T follicular helper cell (primary cell): ENCODE results near the gene ITIH4.

ENCODE experiments used
- DNase-seq: peaks from one replicate; pipeline ENCODE4 v3.0.0-alpha.2; 2020; ENCODE audit warnings: low read depth

Gene ITIH4

GRCh38 chr3:52831500-52832301 lies 1.2 kb upstream of the ITIH4 start:
- DNase-seq, result no peak

GRCh38 chr3:52829906-52830463 lies 487 bp downstream of the ITIH4 start:
- no peak for DNase-seq

GRCh38 chr3:52829482-52829881 lies 990 bp downstream of the ITIH4 start:
- no peak for DNase-seq

- DNase-seq, result no peak
Measured at GRCh38 chr3:52827866-52828376, 2.6 kb downstream of the ITIH4 start.

- no peak for DNase-seq
Measured at GRCh38 chr3:52827441-52827840, 3.0 kb downstream of the ITIH4 start.

- no peak for DNase-seq
Measured at GRCh38 chr3:52824037-52824436, 6.4 kb downstream of the ITIH4 start.

- no peak for DNase-seq
Measured at GRCh38 chr3:52822363-52822762, 8.1 kb downstream of the ITIH4 start.

- no peak for DNase-seq
Measured at GRCh38 chr3:52820736-52821135, 9.7 kb downstream of the ITIH4 start.

- no peak for DNase-seq
Measured at GRCh38 chr3:52819936-52820335, 10.5 kb downstream of the ITIH4 start.

- no peak for DNase-seq
Measured at GRCh38 chr3:52817860-52818259, 12.6 kb downstream of the ITIH4 start.

- no peak for DNase-seq
Measured at GRCh38 chr3:52817221-52817620, 13.3 kb downstream of the ITIH4 start.

- DNase-seq, result no peak
Measured at GRCh38 chr3:52816654-52817053, 13.8 kb downstream of the ITIH4 start.

- DNase-seq, result no peak
Measured at GRCh38 chr3:52816199-52816598, 14.3 kb downstream of the ITIH4 start.

GRCh38 chr3:52813810-52814209 lies 16.7 kb downstream of the ITIH4 start:
- no peak for DNase-seq

GRCh38 chr3:52811452-52812011 lies 18.9 kb downstream of the ITIH4 start:
- DNase-seq, result no peak

- no peak for DNase-seq
Measured at GRCh38 chr3:52810923-52811322, 19.5 kb downstream of the ITIH4 start.

GRCh38 chr3:52809662-52810377 lies 20.7 kb downstream of the ITIH4 start:
- DNase-seq, result no peak

- DNase-seq, result no peak
Measured at GRCh38 chr3:52809149-52809548, 21.3 kb downstream of the ITIH4 start.

- no peak for DNase-seq
Measured at GRCh38 chr3:52805270-52806039, 25.0 kb downstream of the ITIH4 start.

- no peak for DNase-seq
Measured at GRCh38 chr3:52801839-52802238, 28.6 kb downstream of the ITIH4 start.

- DNase-seq, result no peak
Measured at GRCh38 chr3:52800079-52800478, 30.4 kb downstream of the ITIH4 start.

GRCh38 chr3:52798978-52799476 lies 31.4 kb downstream of the ITIH4 start:
- no peak for DNase-seq
